Measurements from ENCODE around the gene NDUFS5.

- TF ChIP-seq CTCF (IDR thresholded peaks at IDR 0.05), result no peak
- TF ChIP-seq POLR2A (IDR thresholded peaks at IDR 0.05), result no peak
Observed at GRCh38 chr1:39034114-39034654, 8.0 kb downstream of the NDUFS5 start.
